Measurements from ENCODE around the gene UBA3. TPM values are rescaled to one million over a fixed set of nuclear protein-coding genes. Genes with fewer than 3 reads are reported as not detected.

Gene UBA3
- total and polyA plus RNA-seq, 2 experiments from 2014 or later: 73.7 to 118 TPM

DNA sequence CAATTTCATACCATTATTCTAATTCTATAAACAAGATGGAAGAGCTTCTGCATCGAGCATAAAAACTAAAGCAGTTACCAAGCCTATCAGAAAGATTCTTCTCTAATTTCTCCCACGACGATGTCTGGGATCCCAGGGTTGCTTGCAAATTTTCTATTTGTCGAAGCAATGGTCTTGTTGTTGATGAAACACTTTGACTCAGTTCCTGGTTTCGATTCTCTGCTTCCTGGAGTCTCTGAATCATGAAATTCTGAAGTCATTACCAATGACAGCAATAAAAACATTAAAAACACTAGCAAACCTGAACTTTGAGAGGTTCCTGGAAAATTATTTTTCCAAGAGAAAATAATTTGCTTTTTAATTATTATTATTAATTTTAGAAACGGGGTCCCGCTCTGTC lies 46.7 kb downstream of the UBA3 start:
- Histone ChIP-seq H3K4me3 (no peak overlapping the region), H3K27me3 (no peaks in the 10 kb centered on the region), H3K27ac (no peak overlapping the region), H3K9me3 (ENCODE audit: low read depth) (no peaks in the 10 kb centered on the region), H3K4me1 (ENCODE audit: low read depth) (no peaks in the 10 kb centered on the region), H3K36me3 (peaks cover 86% of the 10 kb centered on the region)
- TF ChIP-seq, protein P1, sequence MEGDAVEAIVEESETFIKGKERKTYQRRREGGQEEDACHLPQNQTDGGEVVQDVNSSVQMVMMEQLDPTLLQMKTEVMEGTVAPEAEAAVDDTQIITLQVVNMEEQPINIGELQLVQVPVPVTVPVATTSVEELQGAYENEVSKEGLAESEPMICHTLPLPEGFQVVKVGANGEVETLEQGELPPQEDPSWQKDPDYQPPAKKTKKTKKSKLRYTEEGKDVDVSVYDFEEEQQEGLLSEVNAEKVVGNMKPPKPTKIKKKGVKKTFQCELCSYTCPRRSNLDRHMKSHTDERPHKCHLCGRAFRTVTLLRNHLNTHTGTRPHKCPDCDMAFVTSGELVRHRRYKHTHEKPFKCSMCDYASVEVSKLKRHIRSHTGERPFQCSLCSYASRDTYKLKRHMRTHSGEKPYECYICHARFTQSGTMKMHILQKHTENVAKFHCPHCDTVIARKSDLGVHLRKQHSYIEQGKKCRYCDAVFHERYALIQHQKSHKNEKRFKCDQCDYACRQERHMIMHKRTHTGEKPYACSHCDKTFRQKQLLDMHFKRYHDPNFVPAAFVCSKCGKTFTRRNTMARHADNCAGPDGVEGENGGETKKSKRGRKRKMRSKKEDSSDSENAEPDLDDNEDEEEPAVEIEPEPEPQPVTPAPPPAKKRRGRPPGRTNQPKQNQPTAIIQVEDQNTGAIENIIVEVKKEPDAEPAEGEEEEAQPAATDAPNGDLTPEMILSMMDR (IDR thresholded peaks at IDR 0.05; ENCODE audit: low read depth, low read length): no peak
- DNase-seq (ENCODE audit: low read depth in 1 of 2, low spot score in 1 of 2): peak in 1 of 2 donors; percentile 70

DNA sequence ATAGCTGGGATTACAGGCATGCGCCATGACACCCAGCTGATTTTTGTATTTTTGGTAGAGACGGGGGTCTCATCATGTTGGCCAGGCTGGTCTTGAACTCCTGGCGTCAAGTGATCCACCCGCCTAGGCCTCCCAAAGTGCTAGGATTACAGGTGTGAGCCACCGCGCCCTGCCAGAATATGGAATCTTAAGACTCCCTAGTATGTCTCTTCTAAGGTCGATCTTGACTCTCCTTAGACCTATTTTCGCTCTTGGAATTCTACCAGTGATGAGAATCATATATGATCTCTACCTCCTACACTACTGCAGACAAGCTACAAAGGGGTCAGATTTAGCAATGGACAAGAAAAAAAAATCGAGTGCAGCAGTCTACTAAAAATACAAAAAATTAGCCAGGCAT lies 47.4 kb downstream of the UBA3 start:
- TF ChIP-seq, protein P1 (IDR thresholded peaks at IDR 0.05; ENCODE audit: low read depth, low read length): no peak
- Histone ChIP-seq H3K4me1 (ENCODE audit: low read depth) (no peaks in the 10 kb centered on the region), H3K27me3 (no peaks in the 10 kb centered on the region), H3K36me3 (peaks cover 87% of the 10 kb centered on the region), H3K4me3 (no peak overlapping the region), H3K27ac (no peak overlapping the region), H3K9me3 (ENCODE audit: low read depth) (no peaks in the 10 kb centered on the region)
- DNase-seq (ENCODE audit: low read depth in 1 of 2, low spot score in 1 of 2): no peak

DNA sequence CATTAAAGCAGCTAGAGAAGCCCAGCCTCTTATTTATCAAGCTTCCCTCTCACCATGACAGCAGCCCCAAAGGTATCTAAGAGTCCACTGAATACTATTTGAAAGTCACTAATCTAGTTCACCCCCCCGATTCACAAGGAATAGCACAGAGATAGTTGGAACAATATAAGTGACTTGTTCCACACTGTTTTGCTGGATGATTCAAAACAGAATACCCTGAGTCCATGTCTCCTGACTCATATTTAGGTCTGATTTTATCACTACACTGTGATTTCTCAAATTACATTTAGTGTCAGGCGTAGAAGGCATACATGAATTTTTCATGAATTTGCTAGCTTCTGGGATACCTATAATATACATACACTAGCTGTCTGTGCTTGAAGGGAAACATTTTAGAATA lies 48.0 kb downstream of the UBA3 start:
- H3K4me1 ChIP-seq (ENCODE audit: low read depth): no peaks in the 10 kb centered on the region
- H3K36me3 ChIP-seq: peaks cover 88% of the 10 kb centered on the region
- peak in 1 of 2 donors; percentile 42 for DNase-seq (ENCODE audit: low read depth in 1 of 2, low spot score in 1 of 2)
- H3K9me3 ChIP-seq (ENCODE audit: low read depth): no peaks in the 10 kb centered on the region
- TF ChIP-seq, protein P1 (IDR thresholded peaks at IDR 0.05; ENCODE audit: low read depth, low read length): no peak
- H3K4me3 ChIP-seq: no peak overlapping the region
- no peak overlapping the region for H3K27ac ChIP-seq
- H3K27me3 ChIP-seq: no peaks in the 10 kb centered on the region

DNA sequence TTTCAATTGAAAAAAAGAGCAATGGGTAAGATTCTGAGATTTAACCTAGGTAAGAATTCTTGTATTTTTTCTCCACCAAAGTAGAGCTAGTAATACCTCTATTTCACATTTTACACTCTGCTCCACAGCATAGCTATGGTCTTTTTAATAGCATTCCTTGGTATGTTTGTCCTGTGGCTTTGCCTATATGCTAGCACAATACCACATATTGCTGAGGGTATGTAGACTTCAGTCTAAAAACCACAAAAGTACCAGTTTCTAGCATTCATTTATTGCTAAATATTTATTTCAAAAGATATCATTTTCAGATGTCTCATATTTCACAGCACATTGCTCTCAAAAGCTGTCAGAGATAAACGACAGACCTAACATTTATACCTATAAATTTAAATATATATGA lies 48.5 kb downstream of the UBA3 start:
- TF ChIP-seq, protein P1 (IDR thresholded peaks at IDR 0.05; ENCODE audit: low read depth, low read length): no peak
- Histone ChIP-seq H3K9me3 (ENCODE audit: low read depth) (no peaks in the 10 kb centered on the region), H3K27ac (no peak overlapping the region), H3K36me3 (peaks cover 86% of the 10 kb centered on the region), H3K4me3 (no peak overlapping the region), H3K27me3 (no peaks in the 10 kb centered on the region), H3K4me1 (ENCODE audit: low read depth) (no peaks in the 10 kb centered on the region)
- peak in 1 of 2 donors; percentile 28 for DNase-seq (ENCODE audit: low read depth in 1 of 2, low spot score in 1 of 2)

DNA sequence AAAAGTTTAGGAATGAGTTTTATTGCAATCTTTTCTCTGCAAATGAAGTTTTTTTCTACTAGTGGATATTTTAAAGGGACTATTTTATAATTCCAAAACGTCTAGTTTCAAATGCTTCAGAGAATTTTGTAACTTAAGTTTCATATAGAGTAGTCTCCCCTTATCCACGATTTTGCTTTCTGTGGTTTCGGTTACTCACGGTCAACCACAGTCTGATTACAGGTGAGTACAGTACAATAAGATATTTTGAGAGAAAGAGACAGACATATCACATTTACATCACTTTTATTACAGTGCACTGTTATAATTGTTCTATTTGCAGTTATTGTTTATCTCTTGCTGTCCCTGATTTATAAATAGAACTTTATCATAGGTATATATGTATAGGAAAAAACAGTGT lies 59.3 kb downstream of the UBA3 start:
- Histone ChIP-seq H3K27me3 (no peaks in the 10 kb centered on the region), H3K27ac (peak overlapping the region; percentile 25), H3K4me3 (no peak overlapping the region), H3K4me1 (ENCODE audit: low read depth) (no peaks in the 10 kb centered on the region), H3K36me3 (peaks cover 32% of the 10 kb centered on the region), H3K9me3 (ENCODE audit: low read depth) (no peaks in the 10 kb centered on the region)
- TF ChIP-seq, protein P1 (IDR thresholded peaks at IDR 0.05; ENCODE audit: low read depth, low read length): no peak
- no peak for DNase-seq (ENCODE audit: low read depth in 1 of 2, low spot score in 1 of 2)

DNA sequence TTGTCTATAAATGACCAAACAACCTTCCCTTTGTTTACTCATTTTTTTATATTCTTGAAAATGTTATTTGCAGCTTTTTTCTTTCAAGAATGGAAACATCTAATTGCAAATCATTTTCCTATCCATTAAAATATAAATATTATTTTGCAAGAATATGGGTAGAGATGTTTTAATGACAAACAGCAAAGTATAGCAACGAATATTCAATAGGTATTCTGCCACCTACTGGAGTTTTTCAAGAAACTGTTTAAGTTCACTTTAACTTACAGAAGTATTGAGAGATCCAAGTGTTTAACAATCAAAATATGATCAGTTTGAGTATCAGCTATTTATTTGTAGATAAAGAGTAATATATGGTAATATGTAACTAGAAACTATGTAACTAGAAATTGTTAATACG lies 59.7 kb downstream of the UBA3 start:
- no peaks in the 10 kb centered on the region for H3K4me1 ChIP-seq (ENCODE audit: low read depth)
- no peak overlapping the region for H3K4me3 ChIP-seq
- TF ChIP-seq, protein P1 (IDR thresholded peaks at IDR 0.05; ENCODE audit: low read depth, low read length): peak; percentile 35
- peaks cover 27% of the 10 kb centered on the region for H3K36me3 ChIP-seq
- no peaks in the 10 kb centered on the region for H3K9me3 ChIP-seq (ENCODE audit: low read depth)
- no peak for DNase-seq (ENCODE audit: low read depth in 1 of 2, low spot score in 1 of 2)
- no peaks in the 10 kb centered on the region for H3K27me3 ChIP-seq
- no peak overlapping the region for H3K27ac ChIP-seq

All from cardiac muscle cell (in vitro differentiated cells and primary cell).